HG03520 (cell line): ENCODE data around the gene CCDC60.

Experiments
- ATAC-seq: cut with Tn5 transposase; IDR thresholded peaks from one replicate; pipeline ENCODE4 v1.9.1; 2021; ENCODE audit warnings: mild to moderate bottlenecking, moderate library complexity; ENCODE audit not compliant: unreplicated experiment

Gene CCDC60

GRCh38 chr12:119381471-119382235 lies 47.1 kb downstream of the CCDC60 start:
- ATAC-seq: no peak

- ATAC-seq: no peak
Measured at GRCh38 chr12:119383206-119383605, 48.7 kb downstream of the CCDC60 start.

GRCh38 chr12:119384340-119384739 lies 49.8 kb downstream of the CCDC60 start:
- ATAC-seq: no peak

GRCh38 chr12:119385659-119386058 lies 51.1 kb downstream of the CCDC60 start:
- no peak for ATAC-seq

GRCh38 chr12:119389687-119390086 lies 55.2 kb downstream of the CCDC60 start:
- no peak for ATAC-seq

- no peak for ATAC-seq
Measured at GRCh38 chr12:119391673-119392072, 57.1 kb downstream of the CCDC60 start.

- no peak for ATAC-seq
Measured at GRCh38 chr12:119393677-119394076, 59.1 kb downstream of the CCDC60 start.

GRCh38 chr12:119397540-119397939 lies 63.0 kb downstream of the CCDC60 start:
- no peak for ATAC-seq

- ATAC-seq: no peak
Measured at GRCh38 chr12:119398190-119398589, 63.7 kb downstream of the CCDC60 start.

GRCh38 chr12:119399301-119399700 lies 64.8 kb downstream of the CCDC60 start:
- ATAC-seq: no peak

GRCh38 chr12:119406308-119406707 lies 71.8 kb downstream of the CCDC60 start:
- no peak for ATAC-seq

GRCh38 chr12:119406811-119407210 lies 72.3 kb downstream of the CCDC60 start:
- no peak for ATAC-seq

- ATAC-seq: no peak
Measured at GRCh38 chr12:119409043-119409442, 74.5 kb downstream of the CCDC60 start.

- ATAC-seq: no peak
Measured at GRCh38 chr12:119410396-119410795, 75.9 kb downstream of the CCDC60 start.

- ATAC-seq: no peak
Measured at GRCh38 chr12:119412306-119412705, 77.8 kb downstream of the CCDC60 start.

GRCh38 chr12:119412811-119413794 lies 78.6 kb downstream of the CCDC60 start:
- ATAC-seq: no peak

- ATAC-seq: no peak
Measured at GRCh38 chr12:119415714-119416113, 81.2 kb downstream of the CCDC60 start.

- ATAC-seq: no peak
Measured at GRCh38 chr12:119417440-119417839, 82.9 kb downstream of the CCDC60 start.

GRCh38 chr12:119419381-119419780 lies 84.9 kb downstream of the CCDC60 start:
- no peak for ATAC-seq

- ATAC-seq: no peak
Measured at GRCh38 chr12:119423285-119423684, 88.8 kb downstream of the CCDC60 start.

- no peak for ATAC-seq
Measured at GRCh38 chr12:119425623-119426022, 91.1 kb downstream of the CCDC60 start.

- ATAC-seq: no peak
Measured at GRCh38 chr12:119431151-119431550, 96.6 kb downstream of the CCDC60 start.
